K562 (cell line): ENCODE measurements around the gene DPAGT1. TPM values are rescaled to one million over a fixed set of nuclear protein-coding genes. Genes with fewer than 3 reads are reported as not detected.
A peak's percentile ranks its signal among the peaks of the same experiment; 100 is the strongest.

ENCODE experiments used
- ATF3 ChIP-seq, 2 experiments: fragments of 450-650 bp in 1 of 2; sonication (generic) in 1 of 2; formaldehyde crosslinking in 1 of 2; IDR thresholded peaks in 1 of 2; conservative IDR thresholded peaks in 1 of 2; 2 replicates each; pipeline versions ENCODE4 v1.6.1 to v1.8.1; 2016 to 2023; ENCODE audit warnings: mild to moderate bottlenecking in 2 of 2, moderate library complexity in 2 of 2, inconsistent platforms in 1 of 2, missing genetic modification reagents in 1 of 2
- ETV1 ChIP-seq: fragments of 450-650 bp; conservative IDR thresholded peaks from 2 replicates; pipeline ENCODE4 v1.6.1; 2016; ENCODE audit warnings: missing genetic modification characterization, control low read depth, low read depth, missing compliant biosample characterization
- ETV6 ChIP-seq, 3 experiments: fragments of 150-350 bp in 1 of 3; sonication (generic) in 1 of 3; formaldehyde crosslinking in 1 of 3; IDR thresholded peaks; 2 replicates each; pipeline versions ENCODE4 v1.6.1 to v1.8.0; 2014 to 2022; ENCODE audit warnings: borderline replicate concordance in 2 of 3, low read depth in 2 of 3, antibody characterized with exemption in 1 of 3, low read length in 1 of 3, mild to moderate bottlenecking in 1 of 3, missing genetic modification reagents in 1 of 3
- NRF1 ChIP-seq, 2 experiments: fragments of 450-650 bp; IDR thresholded peaks in 1 of 2; conservative IDR thresholded peaks in 1 of 2; 2 replicates each; pipeline ENCODE4 v1.6.1; 2014; ENCODE audit warnings: mild to moderate bottlenecking in 2 of 2
- RHOXF2B ChIP-seq: fragments of 250-450 bp; sonication (Bioruptor Pico); conservative IDR thresholded peaks from 2 replicates; pipeline ENCODE4 v1.5.1; 2021
- ZC3H11A ChIP-seq: IDR thresholded peaks from 2 replicates; pipeline ENCODE4 v1.6.1; 2012; ENCODE audit warnings: low read depth, low read length, improper control_type of control experiment
- polyA plus RNA-seq, 8 experiments: library from polyadenylated mRNA; depleted of rRNA in 4 of 8; stranded (reverse) in 5 of 8; unstranded in 3 of 8; fragments of >200 nt; fragmentation: Nextera tagmentation in 2 of 8; fragmentation: Illumina TruSeq in 1 of 8; extraction: Ambion mirVana in 2 of 8; extraction: Trizol in 1 of 8; gene quantifications; 2 replicates each; pipeline versions ENCODE4 v1.2.1 to v1.2.3, GENCODE V29; 2011 to 2014; ENCODE audit warnings: inconsistent platforms in 1 of 8, missing spikeins in 1 of 8
- total RNA-seq, 7 experiments: library from RNA; depleted of rRNA in 6 of 7; stranded (reverse); fragments of >200 nt in 6 of 7; fragmentation: Illumina TruSeq in 2 of 7; extraction: Trizol in 2 of 7; gene quantifications; 2 replicates each; pipeline versions ENCODE4 v1.2.1 to v1.2.3, GENCODE V29; 2011 to 2021; ENCODE audit warnings: low replicate concordance in 1 of 7
- TF ChIP-seq, protein P1 (sequence below): fragments of 450-650 bp; IDR thresholded peaks from 2 replicates; pipeline ENCODE4 v1.6.1; 2016; ENCODE audit warnings: mild to moderate bottlenecking, moderate library complexity
- TF ChIP-seq, protein P2 (sequence below): IDR thresholded peaks from 3 replicates; pipeline ENCODE4 v1.6.1; 2011; ENCODE audit warnings: borderline replicate concordance, mild to moderate bottlenecking, moderate library complexity; ENCODE audit not compliant: insufficient read length; ENCODE audit errors: extremely low read depth

The DPAGT1 gene
- total and polyA plus RNA-seq, 9 of the 15 experiments (the other 6 are each of a cell fraction or from before 2014, with no cell fraction given): 29.9 to 135 (median 85.0) TPM

GRCh38 chr11:119101759-119102423 lies at the start of gene DPAGT1 (continued):
- TF ChIP-seq, protein P1, sequence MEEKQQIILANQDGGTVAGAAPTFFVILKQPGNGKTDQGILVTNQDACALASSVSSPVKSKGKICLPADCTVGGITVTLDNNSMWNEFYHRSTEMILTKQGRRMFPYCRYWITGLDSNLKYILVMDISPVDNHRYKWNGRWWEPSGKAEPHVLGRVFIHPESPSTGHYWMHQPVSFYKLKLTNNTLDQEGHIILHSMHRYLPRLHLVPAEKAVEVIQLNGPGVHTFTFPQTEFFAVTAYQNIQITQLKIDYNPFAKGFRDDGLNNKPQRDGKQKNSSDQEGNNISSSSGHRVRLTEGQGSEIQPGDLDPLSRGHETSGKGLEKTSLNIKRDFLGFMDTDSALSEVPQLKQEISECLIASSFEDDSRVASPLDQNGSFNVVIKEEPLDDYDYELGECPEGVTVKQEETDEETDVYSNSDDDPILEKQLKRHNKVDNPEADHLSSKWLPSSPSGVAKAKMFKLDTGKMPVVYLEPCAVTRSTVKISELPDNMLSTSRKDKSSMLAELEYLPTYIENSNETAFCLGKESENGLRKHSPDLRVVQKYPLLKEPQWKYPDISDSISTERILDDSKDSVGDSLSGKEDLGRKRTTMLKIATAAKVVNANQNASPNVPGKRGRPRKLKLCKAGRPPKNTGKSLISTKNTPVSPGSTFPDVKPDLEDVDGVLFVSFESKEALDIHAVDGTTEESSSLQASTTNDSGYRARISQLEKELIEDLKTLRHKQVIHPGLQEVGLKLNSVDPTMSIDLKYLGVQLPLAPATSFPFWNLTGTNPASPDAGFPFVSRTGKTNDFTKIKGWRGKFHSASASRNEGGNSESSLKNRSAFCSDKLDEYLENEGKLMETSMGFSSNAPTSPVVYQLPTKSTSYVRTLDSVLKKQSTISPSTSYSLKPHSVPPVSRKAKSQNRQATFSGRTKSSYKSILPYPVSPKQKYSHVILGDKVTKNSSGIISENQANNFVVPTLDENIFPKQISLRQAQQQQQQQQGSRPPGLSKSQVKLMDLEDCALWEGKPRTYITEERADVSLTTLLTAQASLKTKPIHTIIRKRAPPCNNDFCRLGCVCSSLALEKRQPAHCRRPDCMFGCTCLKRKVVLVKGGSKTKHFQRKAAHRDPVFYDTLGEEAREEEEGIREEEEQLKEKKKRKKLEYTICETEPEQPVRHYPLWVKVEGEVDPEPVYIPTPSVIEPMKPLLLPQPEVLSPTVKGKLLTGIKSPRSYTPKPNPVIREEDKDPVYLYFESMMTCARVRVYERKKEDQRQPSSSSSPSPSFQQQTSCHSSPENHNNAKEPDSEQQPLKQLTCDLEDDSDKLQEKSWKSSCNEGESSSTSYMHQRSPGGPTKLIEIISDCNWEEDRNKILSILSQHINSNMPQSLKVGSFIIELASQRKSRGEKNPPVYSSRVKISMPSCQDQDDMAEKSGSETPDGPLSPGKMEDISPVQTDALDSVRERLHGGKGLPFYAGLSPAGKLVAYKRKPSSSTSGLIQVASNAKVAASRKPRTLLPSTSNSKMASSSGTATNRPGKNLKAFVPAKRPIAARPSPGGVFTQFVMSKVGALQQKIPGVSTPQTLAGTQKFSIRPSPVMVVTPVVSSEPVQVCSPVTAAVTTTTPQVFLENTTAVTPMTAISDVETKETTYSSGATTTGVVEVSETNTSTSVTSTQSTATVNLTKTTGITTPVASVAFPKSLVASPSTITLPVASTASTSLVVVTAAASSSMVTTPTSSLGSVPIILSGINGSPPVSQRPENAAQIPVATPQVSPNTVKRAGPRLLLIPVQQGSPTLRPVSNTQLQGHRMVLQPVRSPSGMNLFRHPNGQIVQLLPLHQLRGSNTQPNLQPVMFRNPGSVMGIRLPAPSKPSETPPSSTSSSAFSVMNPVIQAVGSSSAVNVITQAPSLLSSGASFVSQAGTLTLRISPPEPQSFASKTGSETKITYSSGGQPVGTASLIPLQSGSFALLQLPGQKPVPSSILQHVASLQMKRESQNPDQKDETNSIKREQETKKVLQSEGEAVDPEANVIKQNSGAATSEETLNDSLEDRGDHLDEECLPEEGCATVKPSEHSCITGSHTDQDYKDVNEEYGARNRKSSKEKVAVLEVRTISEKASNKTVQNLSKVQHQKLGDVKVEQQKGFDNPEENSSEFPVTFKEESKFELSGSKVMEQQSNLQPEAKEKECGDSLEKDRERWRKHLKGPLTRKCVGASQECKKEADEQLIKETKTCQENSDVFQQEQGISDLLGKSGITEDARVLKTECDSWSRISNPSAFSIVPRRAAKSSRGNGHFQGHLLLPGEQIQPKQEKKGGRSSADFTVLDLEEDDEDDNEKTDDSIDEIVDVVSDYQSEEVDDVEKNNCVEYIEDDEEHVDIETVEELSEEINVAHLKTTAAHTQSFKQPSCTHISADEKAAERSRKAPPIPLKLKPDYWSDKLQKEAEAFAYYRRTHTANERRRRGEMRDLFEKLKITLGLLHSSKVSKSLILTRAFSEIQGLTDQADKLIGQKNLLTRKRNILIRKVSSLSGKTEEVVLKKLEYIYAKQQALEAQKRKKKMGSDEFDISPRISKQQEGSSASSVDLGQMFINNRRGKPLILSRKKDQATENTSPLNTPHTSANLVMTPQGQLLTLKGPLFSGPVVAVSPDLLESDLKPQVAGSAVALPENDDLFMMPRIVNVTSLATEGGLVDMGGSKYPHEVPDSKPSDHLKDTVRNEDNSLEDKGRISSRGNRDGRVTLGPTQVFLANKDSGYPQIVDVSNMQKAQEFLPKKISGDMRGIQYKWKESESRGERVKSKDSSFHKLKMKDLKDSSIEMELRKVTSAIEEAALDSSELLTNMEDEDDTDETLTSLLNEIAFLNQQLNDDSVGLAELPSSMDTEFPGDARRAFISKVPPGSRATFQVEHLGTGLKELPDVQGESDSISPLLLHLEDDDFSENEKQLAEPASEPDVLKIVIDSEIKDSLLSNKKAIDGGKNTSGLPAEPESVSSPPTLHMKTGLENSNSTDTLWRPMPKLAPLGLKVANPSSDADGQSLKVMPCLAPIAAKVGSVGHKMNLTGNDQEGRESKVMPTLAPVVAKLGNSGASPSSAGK: no peak; the same call in 1 of the 2 replicates
- TF ChIP-seq ETV6 (IDR thresholded peaks at IDR 0.05; ENCODE audit: borderline replicate concordance in 1 of 2, low read depth in 2 of 2, low read length in 1 of 2) (peak in 1 of 2 experiments; percentile 79; a peak in 2 of 4 replicates), ETV6 (CRISPR knock-in tag; IDR thresholded peaks at IDR 0.05; ENCODE audit: borderline replicate concordance) (no peak), ZC3H11A (no peak), NRF1 (conservative IDR thresholded peaks at IDR 0.05 in 1 of 2, IDR thresholded peaks at IDR 0.05 in 1 of 2) (0 out of 4 replicates have a peak, but pooled peaks of 1 of the 2 experiments have one; percentile 14), RHOXF2B (CRISPR knock-in tag) (no peak), ATF3 (IDR thresholded peaks at IDR 0.05) (no peak; the same call in 1 of the 2 replicates), ATF3 (CRISPR knock-in tag; conservative IDR thresholded peaks at IDR 0.05) (peak; percentile 77), ETV1 (peak; percentile 85)
- TF ChIP-seq, protein P2, sequence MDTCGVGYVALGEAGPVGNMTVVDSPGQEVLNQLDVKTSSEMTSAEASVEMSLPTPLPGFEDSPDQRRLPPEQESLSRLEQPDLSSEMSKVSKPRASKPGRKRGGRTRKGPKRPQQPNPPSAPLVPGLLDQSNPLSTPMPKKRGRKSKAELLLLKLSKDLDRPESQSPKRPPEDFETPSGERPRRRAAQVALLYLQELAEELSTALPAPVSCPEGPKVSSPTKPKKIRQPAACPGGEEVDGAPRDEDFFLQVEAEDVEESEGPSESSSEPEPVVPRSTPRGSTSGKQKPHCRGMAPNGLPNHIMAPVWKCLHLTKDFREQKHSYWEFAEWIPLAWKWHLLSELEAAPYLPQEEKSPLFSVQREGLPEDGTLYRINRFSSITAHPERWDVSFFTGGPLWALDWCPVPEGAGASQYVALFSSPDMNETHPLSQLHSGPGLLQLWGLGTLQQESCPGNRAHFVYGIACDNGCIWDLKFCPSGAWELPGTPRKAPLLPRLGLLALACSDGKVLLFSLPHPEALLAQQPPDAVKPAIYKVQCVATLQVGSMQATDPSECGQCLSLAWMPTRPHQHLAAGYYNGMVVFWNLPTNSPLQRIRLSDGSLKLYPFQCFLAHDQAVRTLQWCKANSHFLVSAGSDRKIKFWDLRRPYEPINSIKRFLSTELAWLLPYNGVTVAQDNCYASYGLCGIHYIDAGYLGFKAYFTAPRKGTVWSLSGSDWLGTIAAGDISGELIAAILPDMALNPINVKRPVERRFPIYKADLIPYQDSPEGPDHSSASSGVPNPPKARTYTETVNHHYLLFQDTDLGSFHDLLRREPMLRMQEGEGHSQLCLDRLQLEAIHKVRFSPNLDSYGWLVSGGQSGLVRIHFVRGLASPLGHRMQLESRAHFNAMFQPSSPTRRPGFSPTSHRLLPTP: no peak
